Neutrophil (primary cell): ENCODE results near the gene EYS.
"Not testable (repeated sequence)": the region's sequence is repeated elsewhere in the genome, so short reads cannot be mapped to it uniquely, and the experiment has no call there.

Experiments
- H3K27ac ChIP-seq: fragments of 200-600 bp; sonication (generic); 2 replicates; pipeline ENCODE4 v1.5.1; 2016; ENCODE audit warnings: mild to moderate bottlenecking, moderate library complexity
- H3K27me3 ChIP-seq: fragments of 200-600 bp; sonication (generic); 2 replicates; pipeline ENCODE4 v1.6.0; 2016; ENCODE audit warnings: mild to moderate bottlenecking
- H3K36me3 ChIP-seq: fragments of 200-600 bp; sonication (generic); 2 replicates; pipeline ENCODE4 v1.5.1; 2017
- H3K4me1 ChIP-seq, 2 experiments: fragments of 200-600 bp in 1 of 2; sonication (generic) in 1 of 2; 1 replicate in 1 of 2; 2 replicates in 1 of 2; pipeline versions ENCODE4 v1.5.1 to v1.6.1; 2013 to 2016; ENCODE audit warnings: low read depth in 1 of 2, low read length in 1 of 2, mild to moderate bottlenecking in 1 of 2, moderate library complexity in 1 of 2; ENCODE audit not compliant: control insufficient read depth in 1 of 2, insufficient read depth in 1 of 2
- H3K4me3 ChIP-seq, 2 experiments: fragments of 200-600 bp in 1 of 2; sonication (generic) in 1 of 2; 1 replicate in 1 of 2; 2 replicates in 1 of 2; pipeline ENCODE4 v1.5.1; 2013 to 2016; ENCODE audit warnings: low read depth in 1 of 2, low read length in 1 of 2, mild to moderate bottlenecking in 1 of 2, moderate library complexity in 1 of 2
- H3K9me3 ChIP-seq: fragments of 200-600 bp; sonication (generic); 2 replicates; pipeline ENCODE4 v1.5.1; 2016
- CTCF ChIP-seq: fragments of 200-600 bp; sonication (generic); IDR thresholded peaks from 2 replicates; pipeline ENCODE4 v1.5.1; 2016; ENCODE audit warnings: antibody characterized with exemption

The EYS gene

GRCh38 chr6:65531533-65531932 is 175.5 kb downstream of the EYS start:
- Histone ChIP-seq H3K27me3 (no peaks in the 10 kb centered on the region), H3K4me3 (no peak overlapping the region), H3K36me3 (no peaks in the 10 kb centered on the region), H3K9me3 (no peaks in the 10 kb centered on the region), H3K27ac (no peak overlapping the region), H3K4me1 (no peaks in the 10 kb centered on the region)
- no peak for TF ChIP-seq CTCF

GRCh38 chr6:65524232-65524631 is 182.8 kb downstream of the EYS start:
- Histone ChIP-seq H3K27ac (no peak overlapping the region), H3K4me1 (no peaks in the 10 kb centered on the region), H3K27me3 (no peaks in the 10 kb centered on the region), H3K36me3 (no peaks in the 10 kb centered on the region), H3K4me3 (no peak overlapping the region), H3K9me3 (no peaks in the 10 kb centered on the region)
- TF ChIP-seq CTCF = no peak

GRCh38 chr6:65505736-65506135 is 201.3 kb downstream of the EYS start:
- Histone ChIP-seq H3K27ac (no peak overlapping the region), H3K4me1 (no peaks in the 10 kb centered on the region), H3K27me3 (no peaks in the 10 kb centered on the region), H3K9me3 (no peaks in the 10 kb centered on the region), H3K36me3 (no peaks in the 10 kb centered on the region), H3K4me3 (no peak overlapping the region)
- TF ChIP-seq CTCF = no peak

GRCh38 chr6:65501045-65501444 is 206.0 kb downstream of the EYS start:
- H3K36me3 ChIP-seq = no peaks in the 10 kb centered on the region
- H3K9me3 ChIP-seq = no peaks in the 10 kb centered on the region
- H3K4me1 ChIP-seq = no peaks in the 10 kb centered on the region
- no peaks in the 10 kb centered on the region for H3K27me3 ChIP-seq
- TF ChIP-seq CTCF = no peak
- no peak overlapping the region for H3K4me3 ChIP-seq
- no peak overlapping the region for H3K27ac ChIP-seq

GRCh38 chr6:65483652-65484051 is 223.4 kb downstream of the EYS start:
- not testable (repeated sequence) for H3K4me3 ChIP-seq, H3K9me3 ChIP-seq, H3K4me1 ChIP-seq, H3K27me3 ChIP-seq, H3K27ac ChIP-seq, H3K36me3 ChIP-seq

- no peak for TF ChIP-seq CTCF
- no peaks in the 10 kb centered on the region for H3K9me3 ChIP-seq
- no peaks in the 10 kb centered on the region for H3K36me3 ChIP-seq
- no peaks in the 10 kb centered on the region for H3K4me1 ChIP-seq
- H3K27ac ChIP-seq = no peak overlapping the region
- H3K27me3 ChIP-seq = no peaks in the 10 kb centered on the region
- H3K4me3 ChIP-seq = no peak overlapping the region
Observed at GRCh38 chr6:65469650-65470049, 237.4 kb downstream of the EYS start.
